Neural cell (in vitro differentiated cells): Measurements from ENCODE around the gene ARHGEF7.
A peak's percentile ranks its signal among the peaks of the same experiment; 100 is the strongest.

Experiments
- CTCF ChIP-seq: fragments of 450-650 bp; IDR thresholded peaks from 2 replicates; pipeline ENCODE4 v1.5.1; 2014; ENCODE audit warnings: antibody characterized with exemption, mild to moderate bottlenecking, moderate library complexity; ENCODE audit not compliant: poor library complexity, severe bottlenecking
- EP300 ChIP-seq: fragments of 450-650 bp; conservative IDR thresholded peaks from 2 replicates; pipeline ENCODE4 v1.6.1; 2014; ENCODE audit warnings: antibody characterized with exemption, mild to moderate bottlenecking, moderate library complexity; ENCODE audit not compliant: poor library complexity, severe bottlenecking
- EZH2 ChIP-seq: fragments of 200-600, 300-800 bp; shearing (Covaris generic), sonication (generic); IDR thresholded peaks from 2 replicates; pipeline ENCODE4 v1.6.1; 2014; ENCODE audit warnings: antibody characterized with exemption, low read length, borderline replicate concordance, mild to moderate bottlenecking; ENCODE audit not compliant: insufficient read depth, poor library complexity, severe bottlenecking
- MXI1 ChIP-seq: fragments of 450-650 bp; conservative IDR thresholded peaks from 2 replicates; pipeline ENCODE4 v1.6.1; 2014; ENCODE audit warnings: antibody characterized with exemption, mild to moderate bottlenecking; ENCODE audit not compliant: poor library complexity, severe bottlenecking
- POLR2AphosphoS5 ChIP-seq: IDR thresholded peaks from 2 replicates; pipeline ENCODE4 v1.6.1; 2012
- RAD21 ChIP-seq: fragments of 450-650 bp; conservative IDR thresholded peaks from 2 replicates; pipeline ENCODE4 v1.6.1; 2014; ENCODE audit warnings: antibody characterized with exemption, mild to moderate bottlenecking, moderate library complexity
- REST ChIP-seq: IDR thresholded peaks from 2 replicates; pipeline ENCODE4 v1.6.1; 2012; ENCODE audit warnings: borderline replicate concordance
- SMC3 ChIP-seq: fragments of 450-650 bp; conservative IDR thresholded peaks from 2 replicates; pipeline ENCODE4 v1.6.1; 2014; ENCODE audit warnings: antibody characterized with exemption, mild to moderate bottlenecking, moderate library complexity; ENCODE audit not compliant: poor library complexity
- TAF1 ChIP-seq: IDR thresholded peaks from 2 replicates; pipeline ENCODE4 v1.6.1; 2012; ENCODE audit warnings: low read depth

- TF ChIP-seq CTCF = peak; percentile 48
- TF ChIP-seq SMC3 = peak; percentile 62
- TF ChIP-seq EP300 = peak; percentile 67
- peak; percentile 95 for TF ChIP-seq POLR2AphosphoS5
- TF ChIP-seq TAF1 = no peak
- no peak for TF ChIP-seq EZH2
- peak; percentile 81 for TF ChIP-seq REST
- TF ChIP-seq MXI1 = peak; percentile 78
- peak; percentile 58 for TF ChIP-seq RAD21
These were observed 38.3 kb downstream of the ARHGEF7 start for GRCh38 chr13:111153279-111153976.
